Measurements from ENCODE around the gene TIMM29. TPM values are rescaled to one million over a fixed set of nuclear protein-coding genes. Genes with fewer than 3 reads are reported as not detected.

Gene TIMM29
- polyA plus RNA-seq, 2 of the 4 experiments (the other 2 are of a cell fraction) = 9.1 to 20.5 TPM

DNA sequence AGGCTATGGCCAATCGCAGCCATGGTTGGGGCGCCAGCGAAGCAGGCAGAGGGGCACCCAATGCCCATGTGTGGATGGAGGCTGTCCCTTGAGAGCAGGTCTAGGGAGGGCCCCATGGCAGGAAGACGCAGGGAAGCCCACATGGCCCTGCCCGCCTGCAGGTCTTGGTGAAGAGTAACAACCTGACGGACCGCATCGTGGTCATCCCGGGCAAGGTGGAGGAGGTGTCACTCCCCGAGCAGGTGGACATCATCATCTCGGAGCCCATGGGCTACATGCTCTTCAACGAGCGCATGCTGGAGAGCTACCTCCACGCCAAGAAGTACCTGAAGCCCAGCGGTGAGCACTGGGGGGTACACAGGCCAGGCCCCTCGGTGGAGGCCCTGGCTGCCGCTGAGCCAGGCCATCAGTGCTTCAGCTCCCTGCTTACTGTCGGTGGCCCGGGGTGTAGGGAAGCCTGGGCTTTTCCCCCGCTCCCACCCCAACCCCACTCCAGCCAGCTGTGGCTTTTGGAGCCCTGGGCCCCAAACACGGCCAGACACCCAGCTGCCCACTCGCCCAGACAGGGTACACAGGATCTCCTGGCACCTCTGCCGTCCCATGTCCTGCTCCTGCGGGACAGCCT is 14.8 kb upstream of the TIMM29 start:
- Histone ChIP-seq H3K4me1 (peaks cover 7% of the 10 kb centered on the region; the same call in 2 of the 3 replicates), H3K4me3 (no peak overlapping the region), H3K9me3 (no peaks in the 10 kb centered on the region), H3K4me2 (no peak overlapping the region), H3K27ac (no peak overlapping the region)
- TF ChIP-seq CBX8 (IDR thresholded peaks at IDR 0.05) (no peak), ZNF302 (CRISPR knock-in tag; IDR thresholded peaks at IDR 0.05) (no peak), HOXB5 (CRISPR knock-in tag; IDR thresholded peaks at IDR 0.05) (no peak), EHMT2 (IDR thresholded peaks at IDR 0.05; ENCODE audit: low read depth) (no peak), MAZ (IDR thresholded peaks at IDR 0.05; ENCODE audit: borderline replicate concordance, low read depth, low read length) (no peak), SMC3 (IDR thresholded peaks at IDR 0.05) (no peak), POLR2AphosphoS2 (conservative IDR thresholded peaks at IDR 0.05; ENCODE audit: low read length) (no peak), POLR2A (IDR thresholded peaks at IDR 0.05; ENCODE audit: low read length) (no peak), GATA3 (IDR thresholded peaks at IDR 0.05; ENCODE audit: borderline replicate concordance) (no peak), TFCP2L1 (CRISPR knock-in tag; IDR thresholded peaks at IDR 0.05) (no peak), ELK1 (IDR thresholded peaks at IDR 0.05; ENCODE audit: low read depth, low read length) (no peak), HMGXB4 (CRISPR knock-in tag; IDR thresholded peaks at IDR 0.05; ENCODE audit: borderline replicate concordance) (no peak), RFX5 (IDR thresholded peaks at IDR 0.05) (no peak)
- TF ChIP-seq, protein P1, sequence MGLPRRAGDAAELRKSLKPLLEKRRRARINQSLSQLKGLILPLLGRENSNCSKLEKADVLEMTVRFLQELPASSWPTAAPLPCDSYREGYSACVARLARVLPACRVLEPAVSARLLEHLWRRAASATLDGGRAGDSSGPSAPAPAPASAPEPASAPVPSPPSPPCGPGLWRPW (IDR thresholded peaks at IDR 0.05) = no peak
- no peak for FAIRE-seq
- ChIA-PET CTCF (interaction anchor here (0.7 to 1.5 kb wide), 3 partner anchors 43 to 197 kb away, joined by 3 to 4 read pairs (median 4); partner anchors contain the start of gene CARM1), POLR2A (no interaction called here)
- ATAC-seq = no peak
- WGBS (ENCODE audit: missing lambda C conversion rate) = no CpG with 5 or more reads among the region's 24 CpGs
- no peak for DNase-seq (ENCODE audit: low read depth in 1 of 2, low spot score in 1 of 2)

DNA sequence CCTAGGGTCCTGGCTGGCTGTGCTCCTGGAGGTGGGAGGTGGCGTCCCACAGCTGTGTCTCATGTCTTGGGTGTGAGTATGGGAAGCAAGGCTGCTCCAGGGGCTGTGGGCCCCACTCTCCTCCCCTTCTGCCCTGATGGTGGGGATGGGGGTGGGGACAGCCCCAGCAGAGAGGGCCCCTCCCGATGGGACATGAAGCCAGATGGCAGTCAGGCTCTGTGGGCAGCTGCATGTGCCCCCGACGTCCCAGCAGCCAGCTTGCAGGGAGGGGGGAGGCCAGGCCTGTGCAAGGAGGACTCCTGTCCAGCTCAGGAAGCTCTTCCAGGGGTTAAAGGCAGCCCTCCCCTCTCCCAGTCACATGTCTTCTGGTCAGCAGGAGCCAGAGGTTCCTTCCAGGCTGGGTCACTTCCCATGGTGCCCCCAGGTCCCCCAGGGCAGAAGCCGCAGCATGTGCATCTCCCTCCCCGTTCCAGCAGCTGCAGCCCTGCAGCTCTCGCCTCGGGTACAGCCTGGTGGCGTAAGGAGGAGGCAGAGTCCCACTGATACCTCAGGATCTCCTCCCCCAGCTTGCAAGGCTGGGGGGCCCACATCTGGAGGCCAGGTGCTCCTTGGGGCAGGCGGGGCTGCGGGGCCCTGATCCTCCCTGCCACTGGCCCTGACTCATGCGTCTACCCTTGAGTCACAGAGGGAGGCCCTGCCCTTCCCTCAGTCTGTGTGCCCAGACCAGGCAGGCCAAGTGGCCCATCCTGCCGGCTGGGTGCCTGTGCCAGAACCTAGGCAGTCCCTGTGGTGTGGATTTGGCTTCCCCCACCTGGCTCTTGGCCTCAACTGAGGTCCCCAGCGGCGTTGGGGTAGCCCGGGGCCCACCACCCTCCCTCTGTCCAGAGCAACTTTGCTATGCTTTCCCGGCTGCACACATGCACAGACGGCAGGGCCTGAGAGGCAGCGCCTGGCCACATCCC is 13.2 kb upstream of the TIMM29 start:
- Histone ChIP-seq H3K27ac (peak overlapping the region in 1 of 2 experiments; percentile 63; a peak in 3 of 6 replicates), H3K4me2 (peak overlapping the region; percentile 26; the same call in 1 of the 3 replicates), H3K4me1 (peaks cover 7% of the 10 kb centered on the region; the same call in 2 of the 3 replicates), H3K4me3 (no peak overlapping the region), H3K9me3 (no peaks in the 10 kb centered on the region)
- 65% methylated on average over 12 of the region's 19 CpGs for WGBS (ENCODE audit: missing lambda C conversion rate)
- TF ChIP-seq ESRRA (IDR thresholded peaks at IDR 0.05; ENCODE audit: borderline replicate concordance, low read length) = no peak
- TF ChIP-seq HOXB13 (CRISPR knock-in tag; IDR thresholded peaks at IDR 0.05; ENCODE audit: low read depth) = no peak
- TF ChIP-seq TFCP2L1 (CRISPR knock-in tag; IDR thresholded peaks at IDR 0.05) = no peak
- TF ChIP-seq, protein P1 (IDR thresholded peaks at IDR 0.05) = no peak
- TF ChIP-seq HDAC2 (IDR thresholded peaks at IDR 0.05) = no peak
- TF ChIP-seq, protein P2, sequence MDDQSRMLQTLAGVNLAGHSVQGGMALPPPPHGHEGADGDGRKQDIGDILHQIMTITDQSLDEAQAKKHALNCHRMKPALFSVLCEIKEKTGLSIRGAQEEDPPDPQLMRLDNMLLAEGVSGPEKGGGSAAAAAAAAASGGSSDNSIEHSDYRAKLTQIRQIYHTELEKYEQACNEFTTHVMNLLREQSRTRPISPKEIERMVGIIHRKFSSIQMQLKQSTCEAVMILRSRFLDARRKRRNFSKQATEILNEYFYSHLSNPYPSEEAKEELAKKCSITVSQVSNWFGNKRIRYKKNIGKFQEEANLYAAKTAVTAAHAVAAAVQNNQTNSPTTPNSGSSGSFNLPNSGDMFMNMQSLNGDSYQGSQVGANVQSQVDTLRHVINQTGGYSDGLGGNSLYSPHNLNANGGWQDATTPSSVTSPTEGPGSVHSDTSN (IDR thresholded peaks at IDR 0.05) = no peak
- no peak for TF ChIP-seq RFX5 (IDR thresholded peaks at IDR 0.05)
- TF ChIP-seq MYC (IDR thresholded peaks at IDR 0.05; ENCODE audit: borderline replicate concordance, low read length) = no peak
- TF ChIP-seq CHD2 (IDR thresholded peaks at IDR 0.05; ENCODE audit: low read length, partially characterized antibody) = no peak
- no peak for TF ChIP-seq ZFP36 (IDR thresholded peaks at IDR 0.05; ENCODE audit: borderline replicate concordance, partially characterized antibody)
- no peak for TF ChIP-seq ELK1 (IDR thresholded peaks at IDR 0.05; ENCODE audit: low read depth, low read length)
- no peak for TF ChIP-seq HOXB5 (CRISPR knock-in tag; IDR thresholded peaks at IDR 0.05)
- no peak for TF ChIP-seq EP300 (IDR thresholded peaks at IDR 0.05)
- TF ChIP-seq, protein P3, sequence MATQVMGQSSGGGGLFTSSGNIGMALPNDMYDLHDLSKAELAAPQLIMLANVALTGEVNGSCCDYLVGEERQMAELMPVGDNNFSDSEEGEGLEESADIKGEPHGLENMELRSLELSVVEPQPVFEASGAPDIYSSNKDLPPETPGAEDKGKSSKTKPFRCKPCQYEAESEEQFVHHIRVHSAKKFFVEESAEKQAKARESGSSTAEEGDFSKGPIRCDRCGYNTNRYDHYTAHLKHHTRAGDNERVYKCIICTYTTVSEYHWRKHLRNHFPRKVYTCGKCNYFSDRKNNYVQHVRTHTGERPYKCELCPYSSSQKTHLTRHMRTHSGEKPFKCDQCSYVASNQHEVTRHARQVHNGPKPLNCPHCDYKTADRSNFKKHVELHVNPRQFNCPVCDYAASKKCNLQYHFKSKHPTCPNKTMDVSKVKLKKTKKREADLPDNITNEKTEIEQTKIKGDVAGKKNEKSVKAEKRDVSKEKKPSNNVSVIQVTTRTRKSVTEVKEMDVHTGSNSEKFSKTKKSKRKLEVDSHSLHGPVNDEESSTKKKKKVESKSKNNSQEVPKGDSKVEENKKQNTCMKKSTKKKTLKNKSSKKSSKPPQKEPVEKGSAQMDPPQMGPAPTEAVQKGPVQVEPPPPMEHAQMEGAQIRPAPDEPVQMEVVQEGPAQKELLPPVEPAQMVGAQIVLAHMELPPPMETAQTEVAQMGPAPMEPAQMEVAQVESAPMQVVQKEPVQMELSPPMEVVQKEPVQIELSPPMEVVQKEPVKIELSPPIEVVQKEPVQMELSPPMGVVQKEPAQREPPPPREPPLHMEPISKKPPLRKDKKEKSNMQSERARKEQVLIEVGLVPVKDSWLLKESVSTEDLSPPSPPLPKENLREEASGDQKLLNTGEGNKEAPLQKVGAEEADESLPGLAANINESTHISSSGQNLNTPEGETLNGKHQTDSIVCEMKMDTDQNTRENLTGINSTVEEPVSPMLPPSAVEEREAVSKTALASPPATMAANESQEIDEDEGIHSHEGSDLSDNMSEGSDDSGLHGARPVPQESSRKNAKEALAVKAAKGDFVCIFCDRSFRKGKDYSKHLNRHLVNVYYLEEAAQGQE (IDR thresholded peaks at IDR 0.05) = no peak
- DNase-seq (ENCODE audit: low read depth in 1 of 2, low spot score in 1 of 2) = no peak
- ATAC-seq = peak; percentile 83 to 87
- no peak for FAIRE-seq
- ChIA-PET CTCF (interaction anchor here (1.4 kb wide), 1 partner anchor 44 kb away, joined by 3 read pairs; no protein-coding TSS in a partner anchor), POLR2A (no interaction called here)

Measured in A549 (cell line).